GM23338 (cell line): Measurements from ENCODE around the gene ZNF398. TPM values are rescaled to one million over a fixed set of nuclear protein-coding genes. Genes with fewer than 3 reads are reported as not detected.

Experiments
- ATAC-seq: fragments of 200-7000 bp; cut with Tn5 transposase; 3 replicates; pipeline ENCODE4 v1.9.1; 2020
- DNase-seq: peaks from one replicate; pipeline ENCODE4 v3.0.0-alpha.2; 2015; ENCODE audit warnings: low spot score
- H2AFZ ChIP-seq: fragments of 200-600 bp; sonication (generic); 2 replicates; pipeline ENCODE4 v1.8.0; 2016; ENCODE audit warnings: antibody characterized with exemption, mild to moderate bottlenecking, moderate library complexity
- H3F3A ChIP-seq: fragments of 200-600 bp; sonication (generic); replicated peaks from 2 replicates; pipeline ENCODE4 v1.8.0; 2017; ENCODE audit warnings: antibody characterized with exemption, mixed run types, low read depth
- H3K27ac ChIP-seq: fragments of 200-600 bp; sonication (generic); 2 replicates; pipeline ENCODE4 v1.6.1; 2016; ENCODE audit warnings: low read depth
- H3K27me3 ChIP-seq: fragments of 200-600 bp; sonication (generic); 2 replicates; pipeline ENCODE4 v1.8.0; 2016; ENCODE audit warnings: mild to moderate bottlenecking, mixed run types, moderate library complexity; ENCODE audit not compliant: insufficient read depth
- H3K36me3 ChIP-seq: fragments of 200-600 bp; sonication (generic); 2 replicates; pipeline ENCODE4 v1.8.0; 2016; ENCODE audit warnings: mild to moderate bottlenecking; ENCODE audit not compliant: insufficient read depth
- H3K4me1 ChIP-seq: fragments of 200-600 bp; sonication (generic); 2 replicates; pipeline ENCODE4 v1.8.0; 2016; ENCODE audit warnings: mild to moderate bottlenecking, moderate library complexity; ENCODE audit not compliant: insufficient read depth
- H3K4me2 ChIP-seq: fragments of 200-600 bp; sonication (generic); 2 replicates; pipeline ENCODE4 v1.7.1; 2017; ENCODE audit warnings: mixed run types
- H3K4me3 ChIP-seq: fragments of 200-600 bp; sonication (generic); 2 replicates; pipeline ENCODE4 v1.6.1; 2016; ENCODE audit warnings: mixed run types
- H3K79me2 ChIP-seq: fragments of 200-600 bp; sonication (generic); replicated peaks from 2 replicates; pipeline ENCODE4 v1.8.0; 2017; ENCODE audit warnings: mild to moderate bottlenecking; ENCODE audit not compliant: insufficient read depth
- H3K9me2 ChIP-seq: fragments of 200-600 bp; sonication (generic); 2 replicates; pipeline ENCODE4 v1.8.0; 2017; ENCODE audit not compliant: insufficient read depth
- H4K20me1 ChIP-seq: fragments of 200-600 bp; sonication (generic); replicated peaks from 2 replicates; pipeline ENCODE4 v1.8.0; 2017; ENCODE audit warnings: mild to moderate bottlenecking; ENCODE audit not compliant: insufficient read depth
- H3K27ac Mint-ChIP-seq: 2 replicates; pipeline ENCODE4 v1.8.0; 2020; ENCODE audit warnings: inconsistent platforms, mild to moderate bottlenecking, moderate library complexity, mixed read lengths
- H3K27me3 Mint-ChIP-seq: 3 replicates; pipeline ENCODE4 v1.8.0; 2022; ENCODE audit warnings: low read depth, mild to moderate bottlenecking, moderate library complexity, mixed read lengths, inconsistent platforms; ENCODE audit not compliant: insufficient read depth, poor library complexity
- H3K36me3 Mint-ChIP-seq: 3 replicates; pipeline ENCODE4 v1.8.0; 2021; ENCODE audit warnings: low read depth, mild to moderate bottlenecking, inconsistent platforms, moderate library complexity, mixed read lengths
- H3K4me1 Mint-ChIP-seq: 3 replicates; pipeline ENCODE4 v1.8.0; 2020; ENCODE audit warnings: mild to moderate bottlenecking, inconsistent platforms, mixed read lengths
- H3K4me3 Mint-ChIP-seq: 3 replicates; pipeline ENCODE4 v1.8.0; 2021; ENCODE audit warnings: moderate library complexity, mild to moderate bottlenecking, inconsistent platforms, mixed read lengths
- H3K9me3 Mint-ChIP-seq: 3 replicates; pipeline ENCODE4 v1.8.0; 2020; ENCODE audit warnings: moderate library complexity, mild to moderate bottlenecking, inconsistent platforms, mixed read lengths
- CREB1 ChIP-seq: fragments of 250-450 bp; sonication (Bioruptor Pico); IDR thresholded peaks from 2 replicates; pipeline ENCODE4 v1.5.0; 2020; ENCODE audit warnings: low read depth, mild to moderate bottlenecking, moderate library complexity
- CTCF ChIP-seq, 2 experiments: fragments of 200-600 bp in 1 of 2; sonication (generic) in 1 of 2; conservative IDR thresholded peaks; 2 replicates each; pipeline versions ENCODE4 v1.5.1 to v1.6.1; 2016 to 2017; ENCODE audit warnings: antibody characterized with exemption in 2 of 2, low read depth in 2 of 2, mild to moderate bottlenecking in 2 of 2, moderate library complexity in 1 of 2
- ETS1 ChIP-seq: IDR thresholded peaks from 2 replicates; pipeline ENCODE4 v1.6.1; 2016; ENCODE audit warnings: antibody characterized with exemption
- EZH2 ChIP-seq: fragments of 200-600 bp; sonication (generic); IDR thresholded peaks from one replicate; pipeline ENCODE4 v1.8.0; 2017; ENCODE audit warnings: antibody characterized with exemption, mild to moderate bottlenecking, low read depth; ENCODE audit not compliant: unreplicated experiment
- EZH2phosphoT487 ChIP-seq: fragments of 200-600 bp; sonication (generic); IDR thresholded peaks from one replicate; pipeline ENCODE4 v1.8.1; 2018; ENCODE audit warnings: antibody characterized with exemption; ENCODE audit not compliant: unreplicated experiment
- JUNB ChIP-seq: IDR thresholded peaks from one replicate; pipeline ENCODE4 v1.6.1; 2016; ENCODE audit warnings: antibody characterized with exemption; ENCODE audit not compliant: unreplicated experiment
- NANOG ChIP-seq: IDR thresholded peaks from 2 replicates; pipeline ENCODE4 v1.6.1; 2016; ENCODE audit warnings: antibody characterized with exemption, borderline replicate concordance
- POLR2AphosphoS5 ChIP-seq: IDR thresholded peaks from 2 replicates; pipeline ENCODE4 v1.6.1; 2016; ENCODE audit warnings: antibody characterized with exemption, low read depth
- REST ChIP-seq: IDR thresholded peaks from one replicate; pipeline ENCODE4 v1.6.1; 2018; ENCODE audit warnings: antibody characterized with exemption; ENCODE audit not compliant: unreplicated experiment
- STAT1 ChIP-seq: IDR thresholded peaks from one replicate; pipeline ENCODE4 v1.6.1; 2016; ENCODE audit warnings: antibody characterized with exemption; ENCODE audit not compliant: unreplicated experiment
- ZNF114 ChIP-seq: fragments of 250-450 bp; sonication (Bioruptor Pico); IDR thresholded peaks from 2 replicates; pipeline ENCODE4 v1.5.0; 2020; ENCODE audit warnings: mild to moderate bottlenecking, moderate library complexity
- ZNF331 ChIP-seq: fragments of 250-450 bp; sonication (Bioruptor Pico); IDR thresholded peaks from 2 replicates; pipeline ENCODE4 v1.5.0; 2020; ENCODE audit warnings: low read depth, mild to moderate bottlenecking, moderate library complexity
- polyA plus RNA-seq: library from polyadenylated mRNA; unstranded; fragments of >200 nt; fragmentation: Nextera tagmentation; extraction: Ambion mirVana; gene quantifications from 2 replicates; pipeline ENCODE4 v1.2.1, GENCODE V29; 2016
- total RNA-seq: library from RNA; depleted of rRNA; stranded (reverse); fragments of >200 nt; shearing (Covaris generic); gene quantifications from 2 replicates; pipeline ENCODE4 v1.2.3, GENCODE V29; 2014

Gene ZNF398
- total and polyA plus RNA-seq, 2 experiments from 2014 or later = 20.7 to 99.6 TPM

GRCh38 chr7:149175150-149175549 is 27.9 kb downstream of the ZNF398 start:
- Histone ChIP-seq H3K27me3 (no peaks in the 10 kb centered on the region), H3K27ac (peak overlapping the region; percentile 59; the same call in 1 of the 2 replicates), H2AFZ (no peak overlapping the region), H3K4me3 (no peak overlapping the region), H3K4me1 (no peaks in the 10 kb centered on the region), H4K20me1 (peaks cover 55% of the 10 kb centered on the region), H3K4me2 (no peak overlapping the region), H3K79me2 (peaks cover 48% of the 10 kb centered on the region), H3K9me2 (no peaks in the 10 kb centered on the region), H3K36me3 (peaks cover 86% of the 10 kb centered on the region), H3F3A (peaks cover 51% of the 10 kb centered on the region)
- Mint-ChIP-seq H3K27me3 (peaks cover 4% of the 10 kb centered on the region), H3K27ac (no peak overlapping the region), H3K36me3 (peaks cover 94% of the 10 kb centered on the region), H3K9me3 (no peaks in the 10 kb centered on the region), H3K4me3 (no peak overlapping the region), H3K4me1 (no peaks in the 10 kb centered on the region)
- no peak for DNase-seq
- TF ChIP-seq REST = no peak
- TF ChIP-seq ZNF114 (CRISPR knock-in tag) = no peak
- no peak for TF ChIP-seq STAT1
- no peak for ATAC-seq

- Histone ChIP-seq H3K27ac (no peak overlapping the region), H3K79me2 (peaks cover 18% of the 10 kb centered on the region), H3F3A (peaks cover 72% of the 10 kb centered on the region), H3K9me2 (no peaks in the 10 kb centered on the region), H3K4me2 (no peak overlapping the region), H3K4me1 (no peaks in the 10 kb centered on the region), H3K36me3 (peaks cover 79% of the 10 kb centered on the region), H2AFZ (no peak overlapping the region), H3K4me3 (no peak overlapping the region), H4K20me1 (peaks cover 57% of the 10 kb centered on the region), H3K27me3 (no peaks in the 10 kb centered on the region)
- DNase-seq = no peak
- Mint-ChIP-seq H3K4me1 (no peaks in the 10 kb centered on the region), H3K27ac (no peak overlapping the region), H3K27me3 (no peaks in the 10 kb centered on the region), H3K9me3 (no peaks in the 10 kb centered on the region), H3K4me3 (no peak overlapping the region), H3K36me3 (peaks cover 88% of the 10 kb centered on the region)
- no peak for ATAC-seq
- TF ChIP-seq ETS1 (no peak), REST (no peak), EZH2phosphoT487 (no peak), NANOG (no peak), CTCF (conservative IDR thresholded peaks at IDR 0.05; ENCODE audit: low read depth in 2 of 2) (no peak), POLR2AphosphoS5 (no peak), STAT1 (no peak), ZNF114 (CRISPR knock-in tag) (no peak), EZH2 (no peak), CREB1 (CRISPR knock-in tag) (no peak), JUNB (no peak), ZNF331 (no peak)
Measured at GRCh38 chr7:149179241-149179640, 32.0 kb downstream of the ZNF398 start.
